NCI-H524 treated with DMSO at 0.1 percent for 48 hours (cell line): Measurements from ENCODE around the gene SETD3.

Experiments
- DNase-seq: peaks from one replicate; lab custom pipeline; 2025; lab: John Stamatoyannopoulos, UW

Gene SETD3

DNA sequence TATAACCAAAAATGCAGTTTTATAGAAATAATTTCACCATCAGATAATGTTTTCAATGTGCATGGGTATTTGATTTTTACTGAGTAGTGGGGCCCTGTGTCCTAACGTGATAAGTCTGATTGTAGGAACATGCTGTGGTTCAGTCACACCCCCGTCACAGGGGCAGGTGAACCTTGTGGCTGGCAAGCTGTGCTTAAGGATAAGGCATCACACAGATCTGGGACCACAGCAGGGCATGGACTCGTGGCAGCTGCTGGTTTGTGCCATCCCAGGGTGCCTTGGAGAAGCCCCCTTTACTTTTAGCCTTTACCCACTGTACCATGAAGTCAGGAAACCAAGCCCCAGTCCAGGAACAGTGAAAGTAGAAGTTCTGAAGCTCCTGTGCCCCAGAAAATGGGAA lies 17.2 kb upstream of the SETD3 start:
- DNase-seq, result no peak

DNA sequence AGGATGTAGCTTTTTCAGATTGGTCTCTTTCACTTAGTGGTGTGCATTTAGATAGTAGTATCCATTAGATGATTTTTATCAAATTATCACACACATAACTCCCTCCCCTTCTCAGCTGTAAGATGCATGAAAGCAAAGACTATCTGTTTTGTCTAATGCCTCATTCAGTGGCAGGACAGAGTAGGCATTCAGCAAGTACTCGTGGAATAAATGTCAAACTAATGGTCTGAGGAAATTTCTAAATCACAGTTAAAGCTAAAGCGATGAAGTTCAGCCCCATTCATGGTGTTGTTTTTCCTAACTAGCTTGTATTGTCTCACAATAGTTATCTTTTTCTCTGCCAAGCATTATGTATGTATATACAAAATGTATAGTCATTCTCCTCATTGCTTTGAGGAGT lies 16.7 kb upstream of the SETD3 start:
- no peak for DNase-seq

DNA sequence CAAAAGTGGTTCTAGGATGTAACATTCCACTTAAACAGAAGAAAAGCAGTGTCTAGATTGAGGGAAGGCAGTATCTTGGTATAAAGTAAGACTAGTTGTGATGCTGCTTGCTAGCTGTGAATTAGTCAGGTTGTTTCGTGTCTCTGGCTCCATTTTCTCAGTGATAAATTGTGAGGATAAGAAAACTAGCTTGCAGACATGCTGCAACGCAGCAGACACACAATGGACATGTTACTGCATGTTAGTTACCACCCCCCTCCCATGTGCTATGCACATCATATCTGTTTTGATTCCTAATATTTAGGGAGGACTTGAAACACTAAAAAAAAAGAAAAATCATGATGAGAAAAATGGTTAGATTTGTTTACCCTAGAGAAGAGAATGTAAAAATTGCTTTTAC lies 3.4 kb upstream of the SETD3 start:
- no peak for DNase-seq

DNA sequence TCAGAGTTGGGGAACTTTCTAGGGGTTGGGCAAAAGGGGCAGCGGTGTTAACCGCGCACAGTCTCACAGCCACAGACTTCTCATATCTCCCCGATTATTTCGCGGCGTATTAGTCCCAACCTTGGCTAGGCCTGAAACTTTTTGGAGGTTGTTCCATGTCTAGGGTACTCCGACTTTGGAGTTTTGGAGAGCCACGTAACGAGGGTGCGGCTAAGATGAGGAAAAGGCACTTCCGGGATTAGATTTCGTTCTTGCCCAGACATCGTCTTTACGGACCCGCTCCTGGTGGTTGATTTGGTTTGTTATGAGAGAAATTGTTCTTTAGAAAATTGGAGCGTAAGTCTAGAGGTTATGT lies 1.1 kb upstream of the SETD3 start:
- DNase-seq, result no peak

DNA sequence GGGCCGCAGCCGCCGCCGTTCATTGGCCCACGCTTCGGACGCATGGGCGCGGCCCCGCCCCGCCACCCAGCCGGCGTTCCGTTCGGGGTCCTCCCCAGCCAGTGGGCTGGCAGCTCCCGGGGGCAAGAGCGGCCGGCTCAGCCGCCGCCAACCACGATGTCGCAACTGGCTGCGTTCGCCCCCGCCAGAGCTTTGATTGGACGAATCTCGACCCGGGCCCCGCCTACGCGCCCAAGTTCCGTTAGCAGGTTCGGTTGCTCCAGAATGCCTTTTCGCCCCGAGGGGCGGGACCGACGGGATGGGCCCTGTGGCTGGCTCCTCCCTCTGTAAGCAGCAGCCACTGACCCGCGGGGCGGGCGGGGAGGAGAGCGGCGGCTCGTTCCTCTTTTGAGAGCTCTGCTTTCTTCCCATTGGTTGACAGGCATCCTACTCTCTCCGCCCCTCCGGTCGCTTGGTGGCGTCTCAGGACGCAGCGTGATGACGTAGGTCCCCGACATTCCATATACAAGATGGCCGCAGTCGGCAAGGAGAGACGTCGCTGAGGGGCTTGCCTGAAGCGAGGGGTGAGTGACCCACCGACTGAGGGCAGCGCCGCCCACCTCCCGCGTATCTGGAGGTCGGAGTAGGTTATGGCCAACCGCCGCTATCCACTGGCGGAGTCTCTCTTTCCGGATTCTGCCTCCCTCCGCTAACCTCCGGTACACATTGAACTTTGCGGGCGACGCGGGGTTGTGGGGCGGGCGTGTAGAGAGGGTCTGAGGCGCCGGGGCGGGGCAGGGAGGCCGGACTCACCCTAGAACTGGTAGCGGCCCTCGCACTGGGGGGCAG lies 472 bp upstream of the SETD3 start, which contains the start of gene CCNK:
Gene CCNK, plus strand, starts transcription at position 493 of the 828 bp plus-strand sequence. CDS start 11,269 bp downstream, outside the sequence.
- peak; percentile 100 for DNase-seq

DNA sequence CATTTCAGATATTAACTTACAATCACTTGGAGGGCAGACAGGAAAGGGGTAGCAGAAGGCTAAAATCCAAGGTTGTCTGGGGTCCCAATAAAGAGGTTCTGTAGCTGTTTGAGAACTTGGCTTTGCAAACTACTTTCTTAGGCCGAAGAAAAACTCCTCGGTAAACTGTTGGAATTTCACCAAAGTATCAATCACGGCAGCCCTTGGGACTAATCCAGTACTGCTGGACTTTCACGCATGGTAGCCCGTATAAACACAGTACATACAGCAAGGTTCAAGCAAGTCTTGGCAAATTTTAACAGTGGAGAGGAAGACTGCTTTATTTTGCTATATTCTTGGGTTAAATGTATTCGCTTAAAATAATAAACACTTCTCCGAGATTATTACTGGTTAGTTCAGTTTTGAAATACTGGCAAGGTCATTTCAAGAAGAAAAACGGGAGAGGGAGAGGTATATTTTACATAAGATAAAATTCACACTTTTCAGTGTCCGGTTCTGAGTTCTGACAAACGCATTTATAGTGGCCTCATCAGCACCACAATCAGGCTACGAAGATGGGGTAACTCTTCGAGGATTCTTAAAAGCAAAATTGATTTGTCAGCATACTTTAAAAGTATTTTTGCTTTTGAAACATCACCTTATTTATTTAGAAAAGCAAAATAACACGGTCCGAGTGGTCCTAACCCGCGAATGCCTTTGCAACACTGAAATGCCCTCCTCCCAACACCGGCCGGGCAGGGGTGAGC lies 1.3 kb downstream of the SETD3 start:
- no peak for DNase-seq

DNA sequence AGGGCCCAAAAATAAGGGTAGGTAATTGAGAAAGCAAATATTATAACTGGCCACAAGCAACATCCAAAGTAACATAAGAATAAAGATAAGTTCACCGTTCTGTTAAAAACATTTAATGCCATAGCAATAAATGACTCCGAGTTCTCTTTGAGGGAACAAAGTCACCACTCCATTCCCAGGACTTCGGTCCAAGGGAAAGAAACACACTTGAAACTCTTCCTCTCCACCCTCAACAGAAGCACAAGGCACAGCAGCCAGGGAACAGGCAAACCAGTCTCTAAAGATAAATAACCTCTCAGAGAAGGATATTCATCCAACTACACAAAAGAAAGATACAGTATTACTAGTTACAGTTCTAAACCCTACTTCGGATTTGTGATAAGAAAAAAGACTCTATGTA lies 2.5 kb downstream of the SETD3 start:
- DNase-seq, result no peak

DNA sequence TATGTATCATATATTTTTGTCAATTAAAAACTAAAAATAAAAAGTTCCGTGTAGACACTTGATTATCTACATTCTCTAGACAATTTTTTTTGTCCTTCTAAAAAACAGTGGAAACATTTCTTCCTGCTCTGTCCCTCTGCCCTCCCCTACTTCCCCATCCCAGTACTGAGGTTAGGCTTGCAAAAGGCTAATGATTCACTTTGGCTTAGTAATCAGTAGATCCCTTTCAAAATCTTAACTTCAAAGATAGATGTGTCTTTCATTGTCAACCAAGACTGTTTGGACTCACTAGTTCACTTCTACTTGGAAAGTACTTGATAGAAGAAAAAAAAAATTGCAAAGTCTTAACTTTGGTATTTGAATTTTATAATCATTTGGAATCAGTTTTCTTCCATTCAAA lies 3.8 kb downstream of the SETD3 start:
- DNase-seq, result no peak

DNA sequence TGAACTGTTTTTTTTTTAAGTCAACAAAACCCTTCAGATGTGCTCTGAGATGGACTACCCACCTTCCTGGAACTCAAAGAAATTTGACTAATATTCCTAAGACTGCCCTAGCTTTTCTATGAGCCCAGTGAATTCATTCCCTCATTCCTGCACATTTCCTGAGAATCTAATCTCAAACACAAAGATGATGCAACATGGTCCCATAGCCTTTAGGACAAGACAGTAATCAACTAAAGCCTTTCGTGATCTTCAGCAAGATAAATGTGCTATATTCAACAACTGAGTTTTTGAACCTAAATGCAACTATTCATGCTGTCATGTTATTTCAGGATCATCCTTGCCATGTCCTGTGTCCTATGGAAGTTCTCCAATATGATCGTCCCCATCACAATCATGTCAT lies 5.0 kb downstream of the SETD3 start:
- no peak for DNase-seq

DNA sequence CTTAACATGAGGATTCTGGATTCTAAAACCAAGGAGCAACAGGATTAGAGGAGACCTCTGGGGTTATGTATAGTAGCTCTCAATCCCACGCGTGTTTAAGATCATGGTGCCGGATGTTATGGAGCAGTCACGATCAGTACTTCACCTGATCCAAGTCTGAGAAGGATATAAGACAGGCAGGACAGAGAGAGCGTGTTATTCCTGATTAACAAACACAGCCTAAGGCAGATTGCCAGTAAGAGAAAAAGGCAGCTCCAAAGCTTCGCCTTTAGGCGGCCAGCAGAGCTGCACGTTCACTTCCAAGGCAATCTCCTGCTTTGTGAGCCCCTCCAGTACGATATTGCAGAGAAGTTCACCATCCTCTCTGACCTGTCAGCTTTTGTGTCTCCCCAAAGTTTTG lies 5.5 kb downstream of the SETD3 start:
- no peak for DNase-seq

DNA sequence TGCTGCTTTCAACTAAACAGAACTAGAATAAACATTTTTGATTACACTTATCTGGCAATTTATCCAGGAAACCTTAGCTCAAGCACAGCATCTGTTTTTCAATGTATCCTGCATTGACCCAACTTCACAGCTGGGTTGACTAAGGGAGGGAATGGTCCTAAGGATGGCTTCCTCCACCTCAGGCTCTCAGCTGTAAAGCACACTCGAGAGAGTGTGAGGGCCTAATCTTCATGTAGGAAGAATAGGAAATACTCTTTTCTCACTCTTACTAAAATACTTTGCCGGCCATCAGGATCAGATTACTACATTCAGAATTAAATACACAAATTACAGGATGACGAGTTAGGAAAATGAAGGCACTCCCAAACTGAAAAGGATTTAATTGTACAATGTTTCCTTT lies 7.2 kb downstream of the SETD3 start:
- DNase-seq, result no peak

DNA sequence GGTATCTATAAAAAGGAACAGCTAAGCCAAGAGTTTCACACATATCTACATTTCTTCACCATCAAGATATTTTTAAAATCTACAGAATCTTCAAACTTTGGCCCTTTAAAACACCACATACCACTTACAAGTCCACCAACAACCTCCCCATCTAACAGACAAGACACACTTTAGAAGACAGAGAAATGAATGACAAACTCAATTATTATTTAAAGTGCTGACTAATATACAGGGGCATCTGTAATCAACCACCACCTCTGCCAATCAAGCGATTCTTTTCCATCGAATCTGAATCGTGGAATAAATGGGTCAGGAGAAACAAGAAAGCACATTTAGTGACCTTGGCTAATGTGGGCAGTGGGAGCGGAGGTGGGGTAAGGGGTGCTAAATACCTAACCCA lies 7.7 kb downstream of the SETD3 start:
- DNase-seq, result no peak

DNA sequence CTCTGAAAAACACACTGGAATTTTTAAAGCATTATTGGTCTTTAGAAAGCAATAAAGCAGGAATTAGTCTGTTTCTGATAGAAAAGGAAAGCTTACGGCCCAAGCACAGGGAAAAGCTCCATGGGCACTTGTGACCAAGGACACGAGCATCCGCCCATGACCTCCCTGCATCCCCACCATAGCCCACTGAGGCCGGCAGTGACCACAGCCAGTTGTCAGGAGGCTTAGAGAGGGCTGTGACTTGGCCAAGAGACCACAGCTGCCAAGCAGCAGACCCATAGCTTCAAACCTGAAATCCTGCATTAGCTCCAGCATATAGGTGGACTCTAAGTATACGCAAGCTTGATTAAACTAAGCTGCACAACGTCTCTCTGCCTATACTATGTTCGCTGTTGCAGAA lies 8.9 kb downstream of the SETD3 start:
- no peak for DNase-seq

DNA sequence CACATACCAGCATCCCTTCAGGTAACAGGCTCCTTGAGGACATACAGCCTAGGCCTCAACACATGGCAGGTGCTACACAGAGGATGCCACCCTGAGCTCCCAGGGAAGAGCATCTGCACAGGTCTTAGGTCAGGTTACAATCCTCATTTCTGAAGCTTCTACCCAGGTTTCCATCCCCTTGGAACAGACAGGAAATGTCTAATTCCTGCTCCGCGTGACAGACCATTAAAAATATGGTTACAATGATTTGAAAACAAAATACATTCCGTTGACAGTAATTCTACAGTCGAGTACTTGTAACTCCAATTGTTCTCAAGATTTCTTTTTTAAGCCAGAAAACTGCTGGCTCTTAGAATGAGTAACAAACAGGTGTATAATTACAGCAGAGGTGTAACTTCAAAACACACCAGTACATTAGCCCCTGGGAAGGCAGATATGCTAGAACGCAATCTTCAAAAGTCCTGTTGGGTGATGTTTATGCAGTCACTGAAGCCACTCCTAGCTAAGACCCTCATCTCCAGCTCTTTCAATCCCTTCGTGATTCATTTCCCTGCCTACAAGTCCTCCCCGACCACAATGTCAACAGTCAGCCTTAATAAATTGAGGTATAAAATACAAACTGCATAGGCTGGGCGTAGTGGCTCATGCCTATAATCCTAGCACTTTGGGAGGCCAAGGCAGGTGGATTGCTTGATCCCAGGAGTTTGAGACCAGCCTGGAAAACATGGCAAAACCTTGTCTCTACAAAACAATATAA lies 11.6 kb downstream of the SETD3 start:
- DNase-seq, result no peak

DNA sequence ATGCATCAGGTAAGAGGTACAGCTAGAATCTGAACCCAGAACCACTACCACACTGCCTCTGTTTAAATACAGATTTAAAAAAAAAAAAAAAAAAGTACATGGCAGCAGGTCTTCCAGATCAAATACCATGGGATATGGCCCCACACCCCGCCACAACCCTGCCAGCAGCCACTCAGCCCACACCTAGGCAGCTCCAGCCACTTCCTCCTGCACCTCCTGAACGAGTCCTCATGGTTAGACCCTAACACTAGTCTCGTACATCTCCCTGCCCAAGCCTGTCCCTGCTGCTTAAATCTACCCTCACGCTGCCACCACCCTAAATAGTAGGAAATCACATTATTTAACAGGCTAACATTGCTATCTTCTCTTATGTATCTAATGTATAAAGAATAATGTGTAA lies 12.6 kb downstream of the SETD3 start:
- DNase-seq, result no peak

DNA sequence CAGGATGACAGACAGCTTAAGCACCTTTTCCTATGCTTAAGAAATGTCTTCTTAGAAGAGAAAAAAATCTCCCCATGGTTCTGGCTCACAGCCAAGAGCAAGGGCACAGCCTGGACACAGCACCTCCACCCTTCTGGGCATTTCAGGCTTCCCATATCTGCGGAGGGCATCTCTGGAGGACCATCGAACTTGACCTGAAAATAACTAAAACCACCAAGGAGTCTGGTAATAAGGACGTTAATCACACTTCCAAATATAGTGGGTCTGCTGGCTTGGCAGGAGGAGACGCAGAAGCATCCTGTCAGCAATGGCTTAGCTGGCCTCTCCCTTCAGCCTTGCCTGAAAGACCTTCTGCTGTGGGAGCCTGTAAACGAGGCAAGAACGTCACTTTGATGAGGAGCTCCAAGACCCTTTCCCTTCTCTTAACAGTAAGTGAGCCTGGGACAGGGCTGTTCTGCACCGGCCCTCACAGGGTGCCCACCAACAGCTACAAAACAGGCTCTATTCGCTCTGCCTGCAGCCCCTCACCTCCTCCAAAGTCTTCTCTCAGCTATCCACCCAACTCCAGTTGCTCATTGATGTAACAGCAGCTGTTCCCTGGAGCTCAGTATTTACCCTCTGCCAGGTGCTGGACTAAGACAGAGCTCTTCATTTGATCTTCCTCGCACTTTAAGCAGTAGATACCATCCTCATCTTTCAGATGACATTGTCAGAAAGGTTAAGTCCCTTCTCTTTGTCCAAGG lies 13.2 kb downstream of the SETD3 start:
- peak; percentile 11 for DNase-seq

DNA sequence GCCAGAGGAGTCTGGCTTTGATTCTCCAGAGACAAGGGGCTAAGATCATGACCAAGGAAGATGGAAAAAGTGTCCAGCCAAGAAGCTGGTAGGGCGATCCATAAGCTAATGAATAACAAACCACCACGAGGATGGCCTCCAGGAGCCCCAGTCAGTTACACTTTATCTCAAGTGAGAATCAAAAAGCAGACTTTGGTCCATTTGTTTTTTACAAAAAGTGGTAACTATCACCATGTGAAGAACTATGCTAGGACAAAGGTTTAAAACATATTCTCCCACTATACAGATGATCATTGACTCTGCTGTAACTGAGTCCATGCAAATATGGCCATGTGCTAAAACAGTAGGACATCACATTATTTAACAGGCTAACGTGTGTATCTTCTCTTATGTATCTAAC lies 13.9 kb downstream of the SETD3 start:
- DNase-seq, result no peak

DNA sequence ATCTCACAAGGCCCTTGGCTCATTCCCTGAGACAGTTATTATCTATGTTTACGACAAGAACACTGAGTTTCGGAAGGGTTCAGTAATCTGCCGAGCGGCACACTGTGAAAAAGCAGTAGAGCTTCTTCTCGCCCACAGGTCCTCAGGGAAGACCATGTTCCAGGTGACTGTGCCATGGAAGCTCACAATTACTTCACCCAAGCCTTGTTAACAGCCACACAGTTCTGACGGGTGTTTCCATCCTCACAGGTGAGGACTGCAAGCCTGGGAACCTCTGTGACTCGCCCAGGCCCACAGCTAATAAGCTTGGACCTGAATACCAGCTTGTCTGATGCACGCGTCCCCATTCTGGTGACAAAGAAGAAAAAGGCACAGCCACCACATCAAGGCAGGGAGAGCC lies 15.4 kb downstream of the SETD3 start:
- no peak for DNase-seq

DNA sequence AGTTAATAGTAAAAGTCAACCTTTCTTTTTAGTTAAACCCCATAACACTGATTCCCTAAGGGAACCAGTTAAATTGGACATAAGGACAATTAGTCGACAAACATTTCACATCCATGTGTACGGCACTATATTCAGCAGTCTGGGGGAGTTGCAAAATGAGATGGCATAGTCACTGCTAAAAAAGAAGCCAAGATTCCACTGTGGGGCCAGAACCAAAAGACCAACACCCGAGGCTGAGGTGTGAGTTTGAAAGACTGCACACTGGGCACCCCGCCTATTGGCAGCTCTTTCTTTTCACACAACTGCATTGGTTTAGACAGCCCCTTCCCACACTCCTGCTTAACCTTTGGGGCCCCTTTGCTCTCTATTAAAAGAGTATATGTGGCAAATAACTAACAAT lies 16.7 kb downstream of the SETD3 start:
- no peak for DNase-seq

DNA sequence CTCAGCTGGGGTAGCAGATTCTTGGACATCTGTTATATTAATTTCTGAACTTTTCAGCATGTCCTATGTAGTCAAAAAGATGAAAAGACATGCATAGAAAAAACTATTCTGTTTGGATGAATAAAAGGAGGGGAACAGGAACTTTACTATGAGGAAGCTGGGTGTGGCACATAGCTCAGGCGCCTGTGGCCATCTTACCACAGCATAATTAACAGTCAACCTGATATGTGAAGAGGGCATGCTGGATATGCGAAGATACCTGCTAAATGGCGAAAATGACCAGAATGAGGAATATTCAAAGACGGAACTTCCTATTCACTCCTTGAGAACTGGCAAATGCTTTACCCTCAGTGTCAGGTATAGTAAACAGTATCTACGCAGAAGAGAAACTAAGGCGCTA lies 18.4 kb downstream of the SETD3 start:
- no peak for DNase-seq

DNA sequence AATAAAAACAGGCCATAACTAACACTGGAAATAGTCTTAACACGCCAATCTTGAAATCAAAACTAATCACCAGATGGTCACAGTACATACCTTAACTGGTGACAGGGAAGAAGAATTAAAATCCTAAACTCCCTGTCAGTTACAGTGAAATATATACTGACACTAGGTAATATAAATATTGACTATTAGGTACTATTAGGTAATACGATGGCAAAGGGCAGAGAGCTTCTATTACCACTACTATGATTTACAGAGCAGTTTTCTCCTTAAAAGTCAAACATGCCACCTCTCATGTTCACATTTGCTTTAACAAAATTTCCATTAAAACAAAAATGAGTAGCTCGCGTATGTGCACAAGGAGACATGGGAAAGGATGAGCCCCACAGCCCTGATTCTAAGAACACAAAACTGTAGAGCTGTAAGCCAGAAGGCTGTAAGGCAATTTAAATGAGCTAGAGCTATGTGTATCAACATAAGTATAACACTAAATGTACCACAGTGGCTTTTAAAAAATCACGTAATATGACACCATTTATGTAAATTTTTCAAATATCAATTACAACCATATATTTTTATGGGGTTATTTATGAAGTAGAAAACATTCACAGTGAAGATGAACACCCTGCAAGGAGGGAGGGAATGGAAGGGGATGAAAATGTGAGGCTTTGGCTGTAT lies 19.1 kb downstream of the SETD3 start:
- no peak for DNase-seq

DNA sequence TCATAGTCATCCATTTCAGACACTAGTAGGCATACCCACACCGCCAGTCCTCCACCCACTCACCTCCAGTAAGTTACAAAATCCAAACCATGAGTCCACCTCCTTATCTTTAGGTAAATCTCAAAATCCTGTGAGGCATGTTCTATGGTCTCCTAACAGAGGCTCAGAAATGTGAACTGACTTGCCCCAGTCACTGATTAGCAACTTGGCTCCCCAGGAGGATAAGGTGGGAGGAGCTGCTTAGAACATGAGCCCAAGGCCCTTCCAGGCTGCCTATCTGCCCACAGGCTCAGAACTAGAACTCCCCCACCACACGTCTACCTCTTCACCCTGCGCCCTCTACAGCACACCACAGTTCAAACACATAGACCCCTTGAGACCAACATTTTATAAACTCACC lies 19.9 kb downstream of the SETD3 start:
- DNase-seq, result no peak
